Measurements from ENCODE around the gene PREX1.

DNA sequence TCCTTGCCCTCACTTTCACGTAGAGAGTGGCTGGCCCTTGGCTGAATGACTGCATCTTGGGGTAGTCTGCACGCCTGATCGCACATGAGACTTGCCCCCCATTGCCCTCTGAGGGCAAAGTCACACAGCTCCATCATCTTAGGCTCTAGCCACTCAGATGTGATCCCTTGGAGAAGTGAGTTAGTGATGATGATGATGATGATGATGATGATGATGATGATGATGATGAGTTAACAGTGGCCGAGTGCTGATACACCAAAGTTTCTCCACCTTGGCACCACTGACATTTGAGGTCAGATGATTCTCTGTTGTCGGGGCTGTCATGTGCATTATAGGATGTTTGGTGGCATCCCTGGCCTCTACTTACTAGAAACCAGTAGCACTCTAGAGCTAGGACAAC is 84.0 kb downstream of the PREX1 start:
- TF ChIP-seq POLR2A (IDR thresholded peaks at IDR 0.05) (no peak), CTCF (IDR thresholded peaks at IDR 0.05) (no peak)

Data from adrenal gland (tissue), 5 donors.